Left renal cortex interstitium (tissue), 4 donors: ENCODE results near the gene GYG2. TPM values are rescaled to one million over a fixed set of nuclear protein-coding genes. Genes with fewer than 3 reads are reported as not detected.

Source experiments
- polyA plus RNA-seq, 4 donors: library from polyadenylated mRNA; unstranded; fragments of 120-200 nt; gene quantifications; one replicate each; pipeline ENCODE4 v1.2.1, GENCODE V29; 2013; ENCODE audit not compliant: insufficient read length in 4 of 4

GYG2 gene
- polyA plus RNA-seq, 4 donors: 12.7 to 17.4 (median 16.8) TPM

Other genes starting within 250 kb of the GYG2 start
- 100 to 1,000 TPM; 201 to 291 (median 209) TPM for gene CD99, start 137.6 kb upstream of the GYG2 start, polyA plus RNA-seq
- under 1 TPM; 0.19 to 0.69 (median 0.37) TPM for gene XG, start 76.9 kb upstream of the GYG2 start, polyA plus RNA-seq
- gene ARSD, start 100.4 kb downstream of the GYG2 start, polyA plus RNA-seq: 10 to 100 TPM; 49.1 to 55.5 (median 52.1) TPM
- under 1 TPM in 1 of 4 donors, not detected in 3; 0.06 TPM for gene ARSH, start 177.6 kb downstream of the GYG2 start, polyA plus RNA-seq
- gene ARSF, start 212.5 kb downstream of the GYG2 start, polyA plus RNA-seq: under 1 TPM; 0.13 to 0.28 (median 0.19) TPM